ENCODE results near the gene CD33. TPM values are rescaled to one million over a fixed set of nuclear protein-coding genes. Genes with fewer than 3 reads are reported as not detected.

CD33 gene
- total RNA-seq, 4 donors from 2014 or later = 2.9 to 27.0 (median 8.9) TPM

DNA sequence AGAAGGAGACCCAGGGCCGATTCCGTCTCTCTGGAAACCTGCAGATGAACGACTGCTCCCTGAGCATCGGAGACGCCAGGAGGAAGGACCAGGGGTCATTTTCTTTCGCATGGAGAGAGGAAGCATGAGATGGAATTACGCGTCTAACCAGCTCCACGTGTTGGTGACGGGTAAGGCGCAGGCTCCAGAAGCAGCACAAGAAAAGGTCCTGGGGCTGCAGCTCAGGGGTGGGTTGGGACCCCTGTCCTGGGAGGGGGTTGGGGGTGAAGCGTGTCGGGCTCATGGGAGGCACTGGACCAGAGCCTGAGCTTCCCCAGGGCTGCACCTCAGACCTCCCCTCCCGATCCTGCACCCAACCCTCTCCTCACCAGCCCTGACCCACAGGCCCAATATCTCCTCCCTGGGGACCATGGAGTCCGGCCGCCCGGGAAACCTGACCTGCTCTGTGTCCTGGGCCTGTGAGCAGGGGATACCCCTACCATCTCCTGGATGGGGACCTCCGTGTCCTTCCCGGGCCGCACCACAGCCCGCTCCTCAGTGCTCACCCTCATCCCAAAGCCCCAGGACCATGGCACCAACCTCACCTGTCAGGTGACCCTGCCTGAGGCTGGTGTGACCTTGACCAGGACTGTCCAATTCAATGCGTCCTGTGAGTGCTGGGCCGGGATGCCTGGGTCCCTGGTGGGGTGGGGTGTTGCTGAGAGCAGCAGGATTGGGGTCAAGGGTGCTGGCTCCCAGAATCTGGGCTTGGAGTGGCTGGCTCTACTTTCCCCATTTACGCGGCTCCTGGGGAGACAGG, 39.6 kb upstream of the CD33 start:
- no peaks in the 10 kb centered on the region for H3K36me3 ChIP-seq
- WGBS, 2 donors = 86 to 91% methylated on average over 17 to 21 of the region's 25 CpGs
- no peaks in the 10 kb centered on the region for H3K4me1 ChIP-seq
- no peak overlapping the region for H3K4me3 ChIP-seq
- no peaks in the 10 kb centered on the region for H3K27me3 ChIP-seq
- H3K9me3 ChIP-seq = no peaks in the 10 kb centered on the region
- no peak for DNase-seq (ENCODE audit: low spot score in 2 of 2)
- no peak overlapping the region for H3K27ac ChIP-seq
- TF ChIP-seq POLR2A (IDR thresholded peaks at IDR 0.05) (no peak), EP300 (IDR thresholded peaks at IDR 0.05) (no peak)
- TF ChIP-seq, protein P1, sequence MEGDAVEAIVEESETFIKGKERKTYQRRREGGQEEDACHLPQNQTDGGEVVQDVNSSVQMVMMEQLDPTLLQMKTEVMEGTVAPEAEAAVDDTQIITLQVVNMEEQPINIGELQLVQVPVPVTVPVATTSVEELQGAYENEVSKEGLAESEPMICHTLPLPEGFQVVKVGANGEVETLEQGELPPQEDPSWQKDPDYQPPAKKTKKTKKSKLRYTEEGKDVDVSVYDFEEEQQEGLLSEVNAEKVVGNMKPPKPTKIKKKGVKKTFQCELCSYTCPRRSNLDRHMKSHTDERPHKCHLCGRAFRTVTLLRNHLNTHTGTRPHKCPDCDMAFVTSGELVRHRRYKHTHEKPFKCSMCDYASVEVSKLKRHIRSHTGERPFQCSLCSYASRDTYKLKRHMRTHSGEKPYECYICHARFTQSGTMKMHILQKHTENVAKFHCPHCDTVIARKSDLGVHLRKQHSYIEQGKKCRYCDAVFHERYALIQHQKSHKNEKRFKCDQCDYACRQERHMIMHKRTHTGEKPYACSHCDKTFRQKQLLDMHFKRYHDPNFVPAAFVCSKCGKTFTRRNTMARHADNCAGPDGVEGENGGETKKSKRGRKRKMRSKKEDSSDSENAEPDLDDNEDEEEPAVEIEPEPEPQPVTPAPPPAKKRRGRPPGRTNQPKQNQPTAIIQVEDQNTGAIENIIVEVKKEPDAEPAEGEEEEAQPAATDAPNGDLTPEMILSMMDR (IDR thresholded peaks at IDR 0.05) = no peak

DNA sequence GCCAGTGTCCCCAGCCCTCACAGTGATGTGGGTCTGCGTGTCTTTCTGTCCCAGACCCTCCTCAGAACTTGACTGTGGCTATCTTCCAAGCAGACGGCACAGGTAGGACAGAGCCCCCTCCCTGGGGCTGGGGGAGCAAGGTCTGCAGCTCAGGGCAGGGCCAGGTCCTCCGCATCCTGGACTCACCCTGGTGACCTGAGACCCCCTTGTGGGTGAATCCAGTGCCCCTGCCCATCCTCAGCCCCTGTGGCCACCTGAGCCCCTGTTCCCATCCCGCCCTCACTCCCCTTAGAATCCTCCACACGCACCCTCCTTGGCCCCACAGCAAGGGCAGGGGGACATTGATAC, 39.0 kb upstream of the CD33 start:
- 85 to 92% methylated on average over 3 to 4 of the region's 5 CpGs for WGBS, 2 donors
- Histone ChIP-seq H3K27me3 (no peaks in the 10 kb centered on the region), H3K9me3 (no peaks in the 10 kb centered on the region), H3K36me3 (no peaks in the 10 kb centered on the region), H3K27ac (no peak overlapping the region), H3K4me1 (no peaks in the 10 kb centered on the region), H3K4me3 (no peak overlapping the region)
- DNase-seq (ENCODE audit: low spot score in 2 of 2) = no peak
- no peak for TF ChIP-seq POLR2A (IDR thresholded peaks at IDR 0.05)
- TF ChIP-seq EP300 (IDR thresholded peaks at IDR 0.05) = no peak
- TF ChIP-seq, protein P1 (IDR thresholded peaks at IDR 0.05) = no peak

DNA sequence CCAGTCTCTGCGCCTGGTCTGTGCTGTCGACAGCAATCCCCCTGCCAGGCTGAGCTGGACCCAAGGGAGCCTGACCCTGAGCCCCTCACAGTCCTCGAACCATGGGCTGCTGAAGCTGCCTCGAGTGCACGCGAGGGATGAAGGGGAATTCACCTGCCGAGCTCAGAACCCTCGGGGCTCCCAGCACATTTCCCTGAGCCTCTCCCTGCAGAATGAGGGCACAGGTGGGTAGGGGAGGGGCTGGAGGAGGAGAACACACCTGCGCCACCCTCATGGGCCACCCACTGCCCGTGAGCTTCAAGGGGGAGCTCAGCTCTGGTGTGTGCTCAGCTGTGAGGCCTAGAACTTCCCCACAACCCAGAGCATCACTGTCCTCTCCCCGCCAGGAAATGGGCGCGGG, 38.6 kb upstream of the CD33 start:
- TF ChIP-seq POLR2A (IDR thresholded peaks at IDR 0.05) = no peak
- TF ChIP-seq, protein P1 (IDR thresholded peaks at IDR 0.05) = no peak
- TF ChIP-seq EP300 (IDR thresholded peaks at IDR 0.05) = no peak
- 69 to 79% methylated on average over 13 of the region's 13 CpGs for WGBS, 2 donors
- H3K9me3 ChIP-seq = no peaks in the 10 kb centered on the region
- H3K36me3 ChIP-seq = no peaks in the 10 kb centered on the region
- no peak overlapping the region for H3K4me3 ChIP-seq
- no peaks in the 10 kb centered on the region for H3K27me3 ChIP-seq
- no peak overlapping the region for H3K27ac ChIP-seq
- DNase-seq (ENCODE audit: low spot score in 2 of 2) = no peak
- no peaks in the 10 kb centered on the region for H3K4me1 ChIP-seq

DNA sequence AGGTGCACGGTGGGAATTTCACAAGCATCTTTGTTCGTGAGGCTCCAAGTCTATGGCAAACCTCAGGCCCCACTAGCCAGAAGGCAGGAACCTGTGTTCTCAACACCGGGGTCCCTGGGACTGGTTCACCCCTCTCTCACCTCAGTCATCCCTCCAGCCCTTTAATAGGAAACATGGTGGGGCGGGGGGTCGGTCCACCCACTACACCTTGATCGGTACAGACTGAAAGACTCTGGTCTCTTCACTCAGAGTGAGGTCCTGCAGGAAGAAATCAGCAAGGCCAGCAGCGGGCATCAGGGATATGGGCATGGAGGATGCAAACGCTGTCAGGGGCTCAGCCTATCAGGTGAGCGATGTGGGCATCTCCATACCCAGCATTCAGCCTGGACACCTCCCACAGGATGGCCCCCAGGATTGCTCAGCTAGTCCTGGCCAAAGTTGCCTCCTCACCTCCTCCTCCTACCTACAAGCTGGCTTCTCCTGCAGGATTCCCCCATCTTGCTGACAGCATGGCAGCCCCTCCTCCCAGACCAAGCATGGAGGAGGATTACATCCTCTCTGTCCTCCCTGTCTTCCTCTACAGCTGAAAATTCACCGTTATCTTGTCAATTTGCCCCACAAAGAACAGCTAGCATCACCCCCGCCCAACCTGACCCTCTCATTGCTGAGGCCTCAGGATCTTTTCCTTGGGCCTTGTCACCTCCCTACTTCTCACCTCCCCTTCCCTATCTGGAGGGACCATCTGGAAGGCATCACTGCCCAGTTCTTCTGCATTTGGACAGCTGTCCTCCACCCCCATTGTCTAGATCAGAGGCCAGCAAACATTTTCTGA, 37.3 kb upstream of the CD33 start:
- no peak for TF ChIP-seq EP300 (IDR thresholded peaks at IDR 0.05)
- no peaks in the 10 kb centered on the region for H3K36me3 ChIP-seq
- WGBS, 2 donors = 83 to 92% methylated on average over 9 to 11 of the region's 11 CpGs
- no peaks in the 10 kb centered on the region for H3K4me1 ChIP-seq
- no peak for DNase-seq (ENCODE audit: low spot score in 2 of 2)
- no peak overlapping the region for H3K27ac ChIP-seq
- H3K4me3 ChIP-seq = no peak overlapping the region
- H3K9me3 ChIP-seq = no peaks in the 10 kb centered on the region
- no peaks in the 10 kb centered on the region for H3K27me3 ChIP-seq

DNA sequence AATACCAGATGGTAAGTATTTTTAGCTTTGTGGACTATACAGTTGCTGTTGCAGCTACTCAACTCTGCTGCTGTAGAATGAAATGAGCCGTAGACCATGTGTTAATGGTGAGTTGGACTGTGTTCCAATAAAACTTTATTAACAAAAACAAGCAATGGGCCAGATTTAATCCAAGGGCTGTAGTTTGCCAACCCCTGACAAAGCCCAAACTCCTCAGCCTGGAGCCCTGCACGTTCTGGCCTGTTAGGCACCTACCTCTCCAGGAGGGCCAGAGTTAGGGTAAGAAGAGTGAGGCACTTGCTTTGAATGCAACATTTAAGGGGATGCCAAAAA, 36.7 kb upstream of the CD33 start:
- 68 to 81% methylated on average over 2 of the region's 2 CpGs for WGBS, 2 donors
- Histone ChIP-seq H3K4me3 (no peak overlapping the region), H3K27ac (no peak overlapping the region), H3K9me3 (no peaks in the 10 kb centered on the region), H3K4me1 (no peaks in the 10 kb centered on the region), H3K27me3 (no peaks in the 10 kb centered on the region), H3K36me3 (no peaks in the 10 kb centered on the region)
- TF ChIP-seq EP300 (IDR thresholded peaks at IDR 0.05) = no peak
- TF ChIP-seq POLR2A (IDR thresholded peaks at IDR 0.05) = no peak
- TF ChIP-seq, protein P1 (IDR thresholded peaks at IDR 0.05) = no peak
- DNase-seq (ENCODE audit: low spot score in 2 of 2) = no peak

Measured in tibial nerve (tissue), 4 donors.